ENCODE measurements around the gene WDR7. TPM values are rescaled to one million over a fixed set of nuclear protein-coding genes. Genes with fewer than 3 reads are reported as not detected.

The WDR7 gene
- total and polyA plus RNA-seq, 9 of the 15 experiments (the other 6 are each of a cell fraction or from before 2014, with no cell fraction given): 1.4 to 9.4 (median 5.3) TPM

DNA sequence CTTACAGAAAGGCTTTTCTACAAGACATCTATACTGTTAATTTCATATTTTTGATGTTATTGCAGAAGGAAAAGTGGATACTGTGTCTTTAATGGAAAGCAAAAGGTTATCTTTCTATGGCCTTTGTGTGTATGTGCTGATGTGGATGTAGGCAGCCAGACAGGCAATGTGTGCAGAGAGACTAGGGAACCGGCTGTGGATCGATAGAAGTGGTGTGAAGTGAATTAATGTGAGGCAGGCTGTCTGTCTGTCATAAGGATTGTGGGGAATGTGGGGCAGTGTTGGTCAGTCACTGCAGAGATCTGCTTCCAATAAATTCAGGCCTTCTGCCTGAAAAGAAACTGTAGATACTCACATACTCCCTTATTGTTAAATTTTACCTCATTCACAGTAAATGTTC, 156.7 kb downstream of the WDR7 start:
- TF ChIP-seq, protein P1, sequence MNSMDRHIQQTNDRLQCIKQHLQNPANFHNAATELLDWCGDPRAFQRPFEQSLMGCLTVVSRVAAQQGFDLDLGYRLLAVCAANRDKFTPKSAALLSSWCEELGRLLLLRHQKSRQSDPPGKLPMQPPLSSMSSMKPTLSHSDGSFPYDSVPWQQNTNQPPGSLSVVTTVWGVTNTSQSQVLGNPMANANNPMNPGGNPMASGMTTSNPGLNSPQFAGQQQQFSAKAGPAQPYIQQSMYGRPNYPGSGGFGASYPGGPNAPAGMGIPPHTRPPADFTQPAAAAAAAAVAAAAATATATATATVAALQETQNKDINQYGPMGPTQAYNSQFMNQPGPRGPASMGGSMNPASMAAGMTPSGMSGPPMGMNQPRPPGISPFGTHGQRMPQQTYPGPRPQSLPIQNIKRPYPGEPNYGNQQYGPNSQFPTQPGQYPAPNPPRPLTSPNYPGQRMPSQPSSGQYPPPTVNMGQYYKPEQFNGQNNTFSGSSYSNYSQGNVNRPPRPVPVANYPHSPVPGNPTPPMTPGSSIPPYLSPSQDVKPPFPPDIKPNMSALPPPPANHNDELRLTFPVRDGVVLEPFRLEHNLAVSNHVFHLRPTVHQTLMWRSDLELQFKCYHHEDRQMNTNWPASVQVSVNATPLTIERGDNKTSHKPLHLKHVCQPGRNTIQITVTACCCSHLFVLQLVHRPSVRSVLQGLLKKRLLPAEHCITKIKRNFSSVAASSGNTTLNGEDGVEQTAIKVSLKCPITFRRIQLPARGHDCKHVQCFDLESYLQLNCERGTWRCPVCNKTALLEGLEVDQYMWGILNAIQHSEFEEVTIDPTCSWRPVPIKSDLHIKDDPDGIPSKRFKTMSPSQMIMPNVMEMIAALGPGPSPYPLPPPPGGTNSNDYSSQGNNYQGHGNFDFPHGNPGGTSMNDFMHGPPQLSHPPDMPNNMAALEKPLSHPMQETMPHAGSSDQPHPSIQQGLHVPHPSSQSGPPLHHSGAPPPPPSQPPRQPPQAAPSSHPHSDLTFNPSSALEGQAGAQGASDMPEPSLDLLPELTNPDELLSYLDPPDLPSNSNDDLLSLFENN (IDR thresholded peaks at IDR 0.05; ENCODE audit: low read depth in 2 of 2, low read length in 2 of 2): no peak
- TF ChIP-seq, protein P2, sequence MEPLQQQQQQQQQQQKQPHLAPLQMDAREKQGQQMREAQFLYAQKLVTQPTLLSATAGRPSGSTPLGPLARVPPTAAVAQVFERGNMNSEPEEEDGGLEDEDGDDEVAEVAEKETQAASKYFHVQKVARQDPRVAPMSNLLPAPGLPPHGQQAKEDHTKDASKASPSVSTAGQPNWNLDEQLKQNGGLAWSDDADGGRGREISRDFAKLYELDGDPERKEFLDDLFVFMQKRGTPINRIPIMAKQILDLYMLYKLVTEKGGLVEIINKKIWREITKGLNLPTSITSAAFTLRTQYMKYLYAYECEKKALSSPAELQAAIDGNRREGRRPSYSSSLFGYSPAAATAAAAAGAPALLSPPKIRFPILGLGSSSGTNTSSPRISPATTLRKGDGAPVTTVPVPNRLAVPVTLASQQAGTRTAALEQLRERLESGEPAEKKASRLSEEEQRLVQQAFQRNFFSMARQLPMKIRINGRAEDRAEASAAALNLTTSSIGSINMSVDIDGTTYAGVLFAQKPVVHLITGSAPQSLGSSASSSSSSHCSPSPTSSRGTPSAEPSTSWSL (CRISPR knock-in tag; IDR thresholded peaks at IDR 0.05; ENCODE audit: borderline replicate concordance): no peak
- no peak overlapping the region for H3K27ac ChIP-seq (ENCODE audit: extremely low read depth, low read depth, low read length)
- no peaks in the 10 kb centered on the region for H3K4me1 ChIP-seq (replicated peaks in 1 of 2; ENCODE audit: control insufficient read depth in 2 of 2, insufficient read depth in 2 of 2, low read length in 2 of 2)
- H2AFZ ChIP-seq (ENCODE audit: low read depth, low read length): no peak overlapping the region
- H3K4me2 ChIP-seq (ENCODE audit: insufficient read depth, low read length): no peak overlapping the region
- intact Hi-C loops (cut with micrococcal nuclease): no loop called here
- CTCF ChIA-PET (ENCODE audit: low intra/inter-chr PET ratio): no interaction called here
- FAIRE-seq (no peak), DNase-seq (ENCODE audit: extremely low read depth in 1 of 4, low spot score in 3 of 4) (peak in 1 of 4 experiments; percentile 1), ATAC-seq (no peak)
- H3K4me3 ChIP-seq: no peak overlapping the region
- no peaks in the 10 kb centered on the region for H3K27me3 ChIP-seq (ENCODE audit: control insufficient read depth in 2 of 2, insufficient read depth in 2 of 2, low read length in 2 of 2)
- H3K9me3 ChIP-seq (replicated peaks; ENCODE audit: control insufficient read depth, insufficient read depth, low read depth, low read length): no peaks in the 10 kb centered on the region
- H4K20me1 ChIP-seq (replicated peaks; ENCODE audit: control insufficient read depth, insufficient read depth, low read length): no peaks in the 10 kb centered on the region
- H3K79me2 ChIP-seq (ENCODE audit: control insufficient read depth, insufficient read depth, low read length): no peaks in the 10 kb centered on the region
- H3K9ac ChIP-seq (ENCODE audit: insufficient read depth in 1 of 2, low read depth in 2 of 2, low read length in 2 of 2): no peak overlapping the region
- POLR2A ChIA-PET: no interaction called here
- no TSS peak for BruUV-seq (replicated peaks)
- WGBS (ENCODE audit: insufficient coverage, low coverage, missing lambda C conversion rate): 0% methylated on average over 2 of the region's 2 CpGs
- H3K36me3 ChIP-seq (ENCODE audit: control insufficient read depth, insufficient read depth, low read length): no peaks in the 10 kb centered on the region
- in situ Hi-C loops (cut with MboI): no loop called here
- no peaks in the 10 kb centered on the region for H3K9me1 ChIP-seq (ENCODE audit: control insufficient read depth, insufficient read depth, low read length)

All from K562 (cell line).